Aorta (tissue), 5 donors: ENCODE data around the gene JAM3. TPM values are rescaled to one million over a fixed set of nuclear protein-coding genes. Genes with fewer than 3 reads are reported as not detected.

Experiments
- ATAC-seq: fragments of 200-7000 bp; cut with Tn5 transposase; one replicate; pipeline ENCODE4 v1.9.1; 2022; ENCODE audit warnings: moderate library complexity; ENCODE audit not compliant: low FRiP score
- DNase-seq, 2 donors: peaks; one replicate each; pipeline ENCODE4 v3.0.0-alpha.2; 2020
- H3K27ac ChIP-seq, 2 donors: one replicate each; pipeline ENCODE4 v1.5.1; 2013; ENCODE audit warnings: low read length in 2 of 2, mild to moderate bottlenecking in 2 of 2, moderate library complexity in 2 of 2, control low read depth in 1 of 2, inconsistent platforms in 1 of 2, low read depth in 1 of 2
- H3K27me3 ChIP-seq, 2 donors: one replicate each; pipeline ENCODE4 v1.6.1; 2013; ENCODE audit warnings: control low read depth in 1 of 2, low read length in 1 of 2, mild to moderate bottlenecking in 1 of 2, moderate library complexity in 1 of 2; ENCODE audit not compliant: insufficient read depth in 2 of 2, control insufficient read depth in 1 of 2
- H3K36me3 ChIP-seq, 2 donors: one replicate each; pipeline ENCODE4 v1.6.1; 2013; ENCODE audit warnings: control low read depth in 1 of 2, low read length in 1 of 2, mild to moderate bottlenecking in 1 of 2; ENCODE audit not compliant: insufficient read depth in 2 of 2, control insufficient read depth in 1 of 2
- H3K4me1 ChIP-seq, 2 donors: one replicate each; pipeline ENCODE4 v1.6.1; 2013; ENCODE audit warnings: low read length in 2 of 2, control low read depth in 1 of 2, mild to moderate bottlenecking in 1 of 2, moderate library complexity in 1 of 2; ENCODE audit not compliant: insufficient read depth in 2 of 2, control insufficient read depth in 1 of 2
- H3K4me3 ChIP-seq, 2 donors: one replicate each; pipeline ENCODE4 v1.5.1; 2013; ENCODE audit warnings: low read length in 2 of 2, control low read depth in 1 of 2, mild to moderate bottlenecking in 1 of 2
- H3K9me3 ChIP-seq: one replicate; pipeline ENCODE4 v1.6.1; 2013; ENCODE audit warnings: mild to moderate bottlenecking, low read length; ENCODE audit not compliant: control insufficient read depth
- WGBS, 2 donors: extraction: QIAGEN DNeasy Blood & Tissue Kit; methylation state at CpG; one replicate each; pipeline ENCODE4 v1.1.7; 2013; 5-methylcytosine and 5-hydroxymethylcytosine counted together
- intact Hi-C, 2 donors: fragments of 100-400 bp; cut with DNase I; formaldehyde crosslinking; loops; one replicate each; pipeline versions ENCODE4 v1.14.2 to v1.15.0; 2022
- polyA plus RNA-seq, 2 donors: library from polyadenylated mRNA; stranded (reverse); fragments of 200-250 nt; gene quantifications; one replicate each; pipeline ENCODE4 v1.2.3, GENCODE V29; 2013
- total RNA-seq, 2 donors: library from RNA; stranded (reverse); fragmentation: NEBNext Ultra II Directional; extraction: Animal tissue kit (Norgen Biotek cat#: 25700); gene quantifications; one replicate each; pipeline ENCODE4 v1.2.1, GENCODE V29; 2021
- donor health status: healthy with polysubstance abuse.
- donor health status: Bipolar disorder and iron deficiency.
- donor health status: DM: no; HTN: no; CAD: no.
- donor health status: DM: no; HTN: no; CAD: no.
- donor health status: DM: yes; HTN: yes; CAD: no.

JAM3 gene
- total and polyA plus RNA-seq, 4 donors = 22.2 to 102 (median 75.9) TPM

GRCh38 chr11:134027671-134028070 is 41.2 kb upstream of the JAM3 start:
- Histone ChIP-seq H3K27me3 (no peaks in the 10 kb centered on the region), H3K36me3 (no peaks in the 10 kb centered on the region), H3K4me1 (no peaks in the 10 kb centered on the region), H3K4me3 (no peak overlapping the region), H3K9me3 (no peaks in the 10 kb centered on the region), H3K27ac (no peak overlapping the region)
- intact Hi-C loops = loop anchor here in 1 of 2 donors (5.0 kb wide), 1 partner anchor 60 kb away; no protein-coding TSS in a partner anchor
- 87 to 92% methylated on average over 4 of the region's 4 CpGs for WGBS, 2 donors
- no peak for ATAC-seq
- DNase-seq = peak in 1 of 2 donors; percentile 52

DNA sequence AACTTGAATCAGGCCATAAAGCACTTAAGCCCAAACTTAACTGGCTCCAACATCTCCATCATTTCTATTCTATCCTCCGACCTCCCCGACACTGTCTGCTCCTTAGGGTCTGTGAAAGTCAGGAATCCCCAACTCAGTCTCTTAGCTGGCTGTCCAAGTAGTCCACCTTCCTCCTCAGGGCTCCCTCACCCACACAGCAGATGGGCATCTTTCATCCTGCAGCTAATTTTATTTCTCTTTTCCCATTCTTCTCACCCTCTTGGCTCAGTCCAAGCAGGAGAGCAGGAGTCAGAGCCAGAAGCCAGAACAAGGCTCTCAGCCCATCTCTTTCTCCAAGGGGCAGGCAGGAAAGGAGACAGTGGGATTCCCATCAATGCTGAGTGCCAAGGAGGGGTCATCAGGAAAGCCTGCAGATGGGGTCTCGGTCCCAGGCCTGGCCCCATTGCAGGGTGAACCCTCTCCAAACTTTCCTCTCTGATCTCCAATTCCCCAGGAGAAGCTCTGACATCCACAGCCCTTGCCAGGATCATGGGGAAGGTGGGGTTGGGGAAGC is 40.4 kb upstream of the JAM3 start:
- DNase-seq (no peak), ATAC-seq (no peak)
- Histone ChIP-seq H3K36me3 (no peaks in the 10 kb centered on the region), H3K27ac (no peak overlapping the region), H3K4me3 (no peak overlapping the region), H3K4me1 (no peaks in the 10 kb centered on the region), H3K27me3 (no peaks in the 10 kb centered on the region), H3K9me3 (no peaks in the 10 kb centered on the region)
- intact Hi-C loops = loop anchor here in 1 of 2 donors (5.0 kb wide), 1 partner anchor 61 kb away; no protein-coding TSS in a partner anchor
- 88 to 89% methylated on average over 3 of the region's 3 CpGs for WGBS, 2 donors

- no peak for ATAC-seq
- 61 to 70% methylated on average over 16 of the region's 16 CpGs for WGBS, 2 donors
- intact Hi-C loops = no loop called here
Observed at GRCh38 chr11:134030853-134031252, 38.0 kb upstream of the JAM3 start.

DNA sequence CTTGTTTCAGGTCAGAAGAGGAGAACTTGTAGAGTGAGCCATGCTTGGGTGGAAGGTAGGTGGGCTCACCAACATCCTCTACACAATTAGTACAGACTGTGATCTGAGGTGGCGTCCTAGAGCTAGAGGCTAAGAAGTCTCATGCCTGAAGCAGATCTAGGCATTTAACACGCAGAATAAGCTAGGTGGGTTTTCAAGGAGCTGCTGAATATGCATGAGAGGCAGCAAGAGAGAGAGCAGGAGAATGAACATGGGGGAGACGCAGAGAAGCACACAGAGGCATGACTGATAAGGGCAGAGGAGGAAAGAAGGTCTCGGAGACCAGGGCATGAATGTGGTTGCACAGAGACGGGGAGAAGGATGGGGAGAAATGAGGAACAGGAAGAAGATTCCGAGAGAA is 36.8 kb upstream of the JAM3 start:
- H3K27ac ChIP-seq = no peak overlapping the region
- ATAC-seq = no peak

More at GRCh38 chr11:134030853-134031252, 38.0 kb upstream of the JAM3 start:
- H3K4me3 ChIP-seq = no peak overlapping the region
- no peaks in the 10 kb centered on the region for H3K27me3 ChIP-seq
- no peak for DNase-seq
- H3K36me3 ChIP-seq = no peaks in the 10 kb centered on the region
- no peaks in the 10 kb centered on the region for H3K9me3 ChIP-seq
- H3K4me1 ChIP-seq = no peaks in the 10 kb centered on the region
- H3K27ac ChIP-seq = no peak overlapping the region

GRCh38 chr11:134032501-134033091 is 36.3 kb upstream of the JAM3 start:
- no peaks in the 10 kb centered on the region for H3K9me3 ChIP-seq
- no peaks in the 10 kb centered on the region for H3K4me1 ChIP-seq
- no peak for ATAC-seq
- no peaks in the 10 kb centered on the region for H3K27me3 ChIP-seq
- H3K27ac ChIP-seq = no peak overlapping the region
- no peaks in the 10 kb centered on the region for H3K36me3 ChIP-seq
- H3K4me3 ChIP-seq = no peak overlapping the region
- 67 to 68% methylated on average over 19 to 24 of the region's 24 CpGs for WGBS, 2 donors
- DNase-seq = no peak
- intact Hi-C loops = no loop called here

More for the DNA sequence above, 36.8 kb upstream of the JAM3 start:
- Histone ChIP-seq H3K27me3 (no peaks in the 10 kb centered on the region), H3K9me3 (no peaks in the 10 kb centered on the region), H3K4me1 (no peaks in the 10 kb centered on the region), H3K4me3 (no peak overlapping the region), H3K36me3 (no peaks in the 10 kb centered on the region)
- WGBS, 2 donors = 90 to 92% methylated on average over 6 of the region's 6 CpGs
- peak in 1 of 2 donors; percentile 12 for DNase-seq
- intact Hi-C loops = no loop called here

- no peaks in the 10 kb centered on the region for H3K27me3 ChIP-seq
- no peaks in the 10 kb centered on the region for H3K9me3 ChIP-seq
- H3K4me3 ChIP-seq = no peak overlapping the region
- no peak for ATAC-seq
- H3K36me3 ChIP-seq = no peaks in the 10 kb centered on the region
- H3K27ac ChIP-seq = peak overlapping the region in 1 of 2 donors; percentile 82
- WGBS, 2 donors = 48 to 61% methylated on average over 9 of the region's 9 CpGs
- intact Hi-C loops = no loop called here
- H3K4me1 ChIP-seq = no peaks in the 10 kb centered on the region
- peak in 1 of 2 donors; percentile 69 for DNase-seq
Observed at GRCh38 chr11:134033276-134033675, 35.6 kb upstream of the JAM3 start.

- Histone ChIP-seq H3K27ac (peak overlapping the region in 1 of 2 donors; percentile 82), H3K36me3 (no peaks in the 10 kb centered on the region), H3K4me3 (no peak overlapping the region), H3K9me3 (no peaks in the 10 kb centered on the region), H3K27me3 (no peaks in the 10 kb centered on the region), H3K4me1 (no peaks in the 10 kb centered on the region)
- DNase-seq = peak; percentile 92 to 93
- peak; percentile 90 for ATAC-seq
- intact Hi-C loops = no loop called here
- 4 to 5% methylated on average over 15 to 17 of the region's 17 CpGs for WGBS, 2 donors
Observed at GRCh38 chr11:134033696-134034491, 35.0 kb upstream of the JAM3 start.

- no peak overlapping the region for H3K4me3 ChIP-seq
- DNase-seq = no peak
- peak overlapping the region in 1 of 2 donors; percentile 79 for H3K27ac ChIP-seq
- ATAC-seq = no peak
- H3K27me3 ChIP-seq = no peaks in the 10 kb centered on the region
- H3K4me1 ChIP-seq = no peaks in the 10 kb centered on the region
- H3K36me3 ChIP-seq = no peaks in the 10 kb centered on the region
- H3K9me3 ChIP-seq = no peaks in the 10 kb centered on the region
- intact Hi-C loops = loop anchor here in 1 of 2 donors (5.0 kb wide), 1 partner anchor 82 kb away; no protein-coding TSS in a partner anchor
- 59 to 60% methylated on average over 15 of the region's 15 CpGs for WGBS, 2 donors
Observed at GRCh38 chr11:134034496-134035381, 34.1 kb upstream of the JAM3 start.
